ENCODE results near the gene PTEN.

DNA sequence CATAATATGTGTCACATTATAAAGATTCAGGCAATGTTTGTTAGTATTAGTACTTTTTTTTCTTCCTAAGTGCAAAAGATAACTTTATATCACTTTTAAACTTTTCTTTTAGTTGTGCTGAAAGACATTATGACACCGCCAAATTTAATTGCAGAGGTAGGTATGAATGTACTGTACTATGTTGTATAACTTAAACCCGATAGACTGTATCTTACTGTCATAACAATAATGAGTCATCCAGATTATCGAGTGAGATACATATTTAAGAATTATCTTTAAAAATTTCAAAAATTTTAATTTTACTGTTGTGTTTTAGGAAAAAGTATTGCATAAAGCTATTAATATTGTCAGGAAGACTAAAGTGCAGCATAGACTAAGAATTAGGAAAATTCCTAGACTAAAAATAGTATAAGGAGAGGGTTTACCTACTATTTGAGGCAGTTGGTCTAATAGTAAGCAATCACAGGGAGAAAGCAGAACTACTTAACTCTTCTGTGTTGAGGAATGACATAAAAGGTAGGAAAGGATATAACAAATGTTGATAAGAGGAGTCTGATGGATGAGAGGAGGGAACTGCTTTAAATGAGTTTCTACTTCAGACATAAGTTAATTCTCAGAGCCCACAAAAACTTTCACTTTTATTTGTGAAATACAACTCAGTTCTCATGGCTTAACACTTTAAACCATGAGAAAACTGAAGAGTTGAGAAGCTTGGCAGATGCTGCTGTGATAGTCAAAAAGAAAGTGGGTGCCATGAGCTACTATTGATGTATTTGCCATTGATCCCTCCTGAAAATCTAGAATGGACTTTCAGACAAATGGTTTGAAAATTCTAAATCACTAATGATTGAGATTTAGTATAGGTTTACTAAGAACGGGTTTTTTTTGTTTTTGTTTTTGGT is 67.8 kb downstream of the PTEN start:
- TF ChIP-seq CTCF (IDR thresholded peaks at IDR 0.05 in 2 of 3, conservative IDR thresholded peaks at IDR 0.05 in 1 of 3; ENCODE audit: borderline replicate concordance in 1 of 3, insufficient read depth in 1 of 3, low read depth in 2 of 3, low read length in 2 of 3) (no peak), POLR2AphosphoS5 (IDR thresholded peaks at IDR 0.05; ENCODE audit: low read depth, low read length) (no peak), EZH2 (IDR thresholded peaks at IDR 0.05) (no peak), SIN3A (IDR thresholded peaks at IDR 0.05; ENCODE audit: low read depth) (no peak), POLR2A (IDR thresholded peaks at IDR 0.05; ENCODE audit: borderline replicate concordance, extremely low read depth, insufficient read depth, insufficient read length) (no peak), SRF (IDR thresholded peaks at IDR 0.05; ENCODE audit: low read depth) (no peak)
